ENCODE measurements around the gene NXPE3.

NXPE3 gene

GRCh38 chr3:101867511-101867910, 88.5 kb downstream of the NXPE3 start:
- peak overlapping the region; percentile 54; the same call in 1 of the 2 replicates for H3K27ac ChIP-seq
- no peak for TF ChIP-seq CTCF (conservative IDR thresholded peaks at IDR 0.05)

GRCh38 chr3:101867996-101868395, 89.0 kb downstream of the NXPE3 start:
- TF ChIP-seq CTCF (conservative IDR thresholded peaks at IDR 0.05): no peak
- peak overlapping the region; percentile 54 for H3K27ac ChIP-seq

- TF ChIP-seq CTCF (conservative IDR thresholded peaks at IDR 0.05): no peak
- H3K27ac ChIP-seq: peak overlapping the region; percentile 54
Observed at GRCh38 chr3:101868534-101869464, 89.8 kb downstream of the NXPE3 start.

GRCh38 chr3:101870138-101870537, 91.1 kb downstream of the NXPE3 start:
- no peak for TF ChIP-seq CTCF (conservative IDR thresholded peaks at IDR 0.05)
- no peak overlapping the region for H3K27ac ChIP-seq

- TF ChIP-seq CTCF (conservative IDR thresholded peaks at IDR 0.05): no peak
- H3K27ac ChIP-seq: no peak overlapping the region
Observed at GRCh38 chr3:101873619-101874018, 94.6 kb downstream of the NXPE3 start.

- no peak overlapping the region for H3K27ac ChIP-seq
- TF ChIP-seq CTCF (conservative IDR thresholded peaks at IDR 0.05): no peak
Observed at GRCh38 chr3:101876142-101876541, 97.1 kb downstream of the NXPE3 start.
